GM18519 (cell line): ENCODE measurements around the gene ARMS2.

ENCODE experiments used
- ATAC-seq: cut with Tn5 transposase; IDR thresholded peaks from one replicate; pipeline ENCODE4 v1.9.1; 2021; ENCODE audit warnings: mild to moderate bottlenecking, moderate library complexity; ENCODE audit not compliant: unreplicated experiment, low FRiP score

Gene ARMS2

GRCh38 chr10:122450353-122450990 is 4.0 kb upstream of the ARMS2 start:
- no peak for ATAC-seq

GRCh38 chr10:122454071-122454470 is 382 bp upstream of the ARMS2 start:
- no peak for ATAC-seq

GRCh38 chr10:122455376-122456079 is 1.1 kb downstream of the ARMS2 start:
- ATAC-seq, result no peak

GRCh38 chr10:122457934-122458333 is 3.5 kb downstream of the ARMS2 start:
- no peak for ATAC-seq

GRCh38 chr10:122458693-122459092 is 4.2 kb downstream of the ARMS2 start:
- no peak for ATAC-seq

GRCh38 chr10:122459561-122460273 is 5.3 kb downstream of the ARMS2 start:
- ATAC-seq, result no peak

GRCh38 chr10:122460891-122461293 is 6.4 kb downstream of the ARMS2 start:
- no peak for ATAC-seq

GRCh38 chr10:122461367-122461728 is 6.9 kb downstream of the ARMS2 start, which contains the start of gene HTRA1:
Gene HTRA1, plus strand, starts transcription at chr10:122461553. Its CDS starts 100 bp downstream, at chr10:122461653.
- ATAC-seq, result no peak

GRCh38 chr10:122461729-122462532 is 7.5 kb downstream of the ARMS2 start:
- no peak for ATAC-seq

- no peak for ATAC-seq
These were observed 8.3 kb downstream of the ARMS2 start for GRCh38 chr10:122462533-122463465.

- no peak for ATAC-seq
These were observed 9.2 kb downstream of the ARMS2 start for GRCh38 chr10:122463466-122464249.

- no peak for ATAC-seq
These were observed 9.7 kb downstream of the ARMS2 start for GRCh38 chr10:122464250-122464510.

GRCh38 chr10:122464586-122464985 is 10.1 kb downstream of the ARMS2 start:
- no peak for ATAC-seq

- no peak for ATAC-seq
These were observed 11.1 kb downstream of the ARMS2 start for GRCh38 chr10:122465401-122466040.

GRCh38 chr10:122466951-122467381 is 12.5 kb downstream of the ARMS2 start:
- no peak for ATAC-seq

- no peak for ATAC-seq
These were observed 13.2 kb downstream of the ARMS2 start for GRCh38 chr10:122467701-122468100.

- ATAC-seq, result no peak
These were observed 14.0 kb downstream of the ARMS2 start for GRCh38 chr10:122468307-122468925.
